Neural progenitor cell (in vitro differentiated cells): Measurements from ENCODE around the gene APEH. TPM values are rescaled to one million over a fixed set of nuclear protein-coding genes. Genes with fewer than 3 reads are reported as not detected.

Experiments used
- DNase-seq: peaks from one replicate; pipeline ENCODE4 v3.0.0-alpha.2; 2016; ENCODE audit warnings: low spot score
- H2AFZ ChIP-seq: fragments of 200-600 bp; sonication (generic); replicated peaks from 2 replicates; pipeline ENCODE4 v1.6.1; 2016; ENCODE audit warnings: antibody characterized with exemption
- H3F3A ChIP-seq: fragments of 200-600 bp; sonication (generic); 2 replicates; pipeline ENCODE4 v1.6.1; 2016; ENCODE audit warnings: antibody characterized with exemption, low read depth
- H3K27ac ChIP-seq: fragments of 200-600 bp; sonication (generic); 2 replicates; pipeline ENCODE4 v1.5.1; 2016; ENCODE audit warnings: mild to moderate bottlenecking
- H3K27me3 ChIP-seq: fragments of 200-600 bp; sonication (generic); 2 replicates; pipeline ENCODE4 v1.6.1; 2016; ENCODE audit warnings: mild to moderate bottlenecking, moderate library complexity
- H3K36me3 ChIP-seq: fragments of 200-600 bp; sonication (generic); 2 replicates; pipeline ENCODE4 v1.5.1; 2016
- H3K4me1 ChIP-seq: fragments of 200-600 bp; sonication (generic); 2 replicates; pipeline ENCODE4 v1.6.1; 2016; ENCODE audit warnings: mixed run types
- H3K4me2 ChIP-seq: fragments of 200-600 bp; sonication (generic); 2 replicates; pipeline ENCODE4 v1.6.1; 2016
- H3K4me3 ChIP-seq: fragments of 200-600 bp; sonication (generic); 2 replicates; pipeline ENCODE4 v1.5.1; 2016
- H3K79me2 ChIP-seq: fragments of 200-600 bp; sonication (generic); 2 replicates; pipeline ENCODE4 v1.6.1; 2016; ENCODE audit warnings: low read depth
- H3K9ac ChIP-seq: fragments of 200-600 bp; sonication (generic); 2 replicates; pipeline ENCODE4 v1.6.1; 2016
- H3K9me3 ChIP-seq: fragments of 200-600 bp; sonication (generic); 2 replicates; pipeline ENCODE4 v1.5.1; 2016; ENCODE audit warnings: low read depth
- H4K20me1 ChIP-seq: fragments of 200-600 bp; sonication (generic); 2 replicates; pipeline ENCODE4 v1.6.1; 2016; ENCODE audit warnings: low read depth
- H3K27ac Mint-ChIP-seq: 3 replicates; pipeline ENCODE4 v1.8.0; 2021; ENCODE audit warnings: mixed read lengths
- H3K27me3 Mint-ChIP-seq: 2 replicates; pipeline ENCODE4 v1.8.0; 2022; ENCODE audit warnings: low read depth, mild to moderate bottlenecking, inconsistent platforms, moderate library complexity, mixed read lengths; ENCODE audit not compliant: insufficient read depth
- H3K36me3 Mint-ChIP-seq: 3 replicates; pipeline ENCODE4 v1.8.0; 2021; ENCODE audit warnings: mixed read lengths
- H3K4me1 Mint-ChIP-seq: 3 replicates; pipeline ENCODE4 v1.8.0; 2021; ENCODE audit warnings: mixed read lengths
- H3K4me3 Mint-ChIP-seq: 3 replicates; pipeline ENCODE4 v1.8.0; 2021; ENCODE audit warnings: mild to moderate bottlenecking, moderate library complexity, mixed read lengths
- H3K9me3 Mint-ChIP-seq: 3 replicates; pipeline ENCODE4 v1.8.0; 2020; ENCODE audit warnings: mixed read lengths
- CTCF ChIP-seq: fragments of 200-600 bp; sonication (generic); IDR thresholded peaks from 2 replicates; pipeline ENCODE4 v1.5.1; 2017; ENCODE audit warnings: antibody characterized with exemption, mild to moderate bottlenecking
- EZH2 ChIP-seq: fragments of 200-600 bp; sonication (generic); IDR thresholded peaks from 2 replicates; pipeline ENCODE4 v1.6.1; 2017; ENCODE audit warnings: antibody characterized with exemption, mild to moderate bottlenecking, moderate library complexity
- EZH2phosphoT487 ChIP-seq: fragments of 200-600 bp; sonication (generic); IDR thresholded peaks from 2 replicates; pipeline ENCODE4 v1.6.1; 2017; ENCODE audit warnings: antibody characterized with exemption
- total RNA-seq: library from RNA; depleted of rRNA; stranded (reverse); fragments of >200 nt; gene quantifications from 2 replicates; pipeline ENCODE4 v1.2.3, GENCODE V29; 2015; ENCODE audit warnings: low replicate concordance

Gene APEH
- total RNA-seq, 1 donor from 2014 or later: 132 TPM

DNA sequence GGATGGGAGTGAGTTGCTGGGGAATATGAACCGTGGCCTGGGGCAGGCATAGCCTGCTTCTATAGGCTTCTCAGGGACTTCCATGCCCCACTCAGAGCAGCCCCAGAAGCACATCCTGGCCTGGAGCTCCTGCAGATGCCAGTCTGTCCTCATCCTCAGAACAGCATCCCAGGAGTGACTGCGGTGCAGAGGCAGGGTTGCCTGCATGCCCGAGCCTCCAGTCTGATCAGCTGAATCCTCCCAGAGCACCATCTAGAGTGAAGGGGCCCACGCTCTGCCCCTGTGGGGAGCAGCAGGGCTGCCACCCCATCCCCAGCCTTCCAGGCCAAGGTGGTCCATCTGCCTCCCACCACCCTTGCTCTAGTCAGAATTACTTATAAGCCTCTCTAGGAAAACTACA, 44.7 kb upstream of the APEH start:
- peaks cover 17% of the 10 kb centered on the region for H3K9me3 Mint-ChIP-seq
- Histone ChIP-seq H2AFZ (no peak overlapping the region), H3K27ac (no peak overlapping the region), H3F3A (no peaks in the 10 kb centered on the region), H3K4me2 (no peak overlapping the region), H3K36me3 (no peaks in the 10 kb centered on the region), H3K9me3 (no peaks in the 10 kb centered on the region), H3K4me1 (no peaks in the 10 kb centered on the region), H3K79me2 (no peaks in the 10 kb centered on the region), H4K20me1 (no peaks in the 10 kb centered on the region), H3K9ac (no peak overlapping the region), H3K27me3 (no peaks in the 10 kb centered on the region), H3K4me3 (no peak overlapping the region)
- H3K4me1 Mint-ChIP-seq: no peaks in the 10 kb centered on the region
- no peak for DNase-seq
- no peak overlapping the region for H3K27ac Mint-ChIP-seq
- H3K27me3 Mint-ChIP-seq: peaks cover 7% of the 10 kb centered on the region
- peaks cover 21% of the 10 kb centered on the region for H3K36me3 Mint-ChIP-seq
- no peak overlapping the region for H3K4me3 Mint-ChIP-seq
- TF ChIP-seq CTCF: no peak
- TF ChIP-seq EZH2phosphoT487: no peak
- TF ChIP-seq EZH2: no peak

DNA sequence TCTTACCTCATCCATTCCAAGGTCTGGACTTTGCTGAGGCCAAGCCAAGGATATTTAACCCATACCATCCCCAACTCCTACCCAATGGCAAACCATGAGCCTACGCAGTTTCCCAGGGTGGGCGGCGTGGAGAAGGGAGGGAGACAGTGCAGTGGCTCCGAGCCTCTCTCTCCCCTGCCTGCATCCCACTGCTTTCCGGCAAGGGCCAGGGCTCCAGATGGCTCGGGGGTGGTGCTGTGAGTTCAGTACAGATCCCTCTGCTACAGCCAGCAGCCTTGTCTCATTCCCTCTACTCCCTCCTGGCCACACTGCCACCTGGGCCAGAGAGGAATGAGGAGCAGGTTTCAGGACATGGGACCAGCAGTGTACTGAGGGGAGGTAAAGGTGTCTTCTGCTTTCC, 44.3 kb upstream of the APEH start:
- Histone ChIP-seq H3F3A (no peaks in the 10 kb centered on the region), H3K4me3 (no peak overlapping the region), H2AFZ (no peak overlapping the region), H3K27me3 (no peaks in the 10 kb centered on the region), H3K4me2 (no peak overlapping the region), H3K79me2 (no peaks in the 10 kb centered on the region), H3K9me3 (no peaks in the 10 kb centered on the region), H3K4me1 (no peaks in the 10 kb centered on the region), H3K36me3 (no peaks in the 10 kb centered on the region), H4K20me1 (no peaks in the 10 kb centered on the region), H3K9ac (no peak overlapping the region), H3K27ac (no peak overlapping the region)
- peaks cover 7% of the 10 kb centered on the region for H3K27me3 Mint-ChIP-seq
- no peak overlapping the region for H3K4me3 Mint-ChIP-seq
- DNase-seq: no peak
- TF ChIP-seq EZH2phosphoT487 (no peak), CTCF (no peak), EZH2 (no peak)
- H3K27ac Mint-ChIP-seq: no peak overlapping the region
- no peaks in the 10 kb centered on the region for H3K4me1 Mint-ChIP-seq
- peaks cover 21% of the 10 kb centered on the region for H3K36me3 Mint-ChIP-seq
- H3K9me3 Mint-ChIP-seq: peaks cover 17% of the 10 kb centered on the region

DNA sequence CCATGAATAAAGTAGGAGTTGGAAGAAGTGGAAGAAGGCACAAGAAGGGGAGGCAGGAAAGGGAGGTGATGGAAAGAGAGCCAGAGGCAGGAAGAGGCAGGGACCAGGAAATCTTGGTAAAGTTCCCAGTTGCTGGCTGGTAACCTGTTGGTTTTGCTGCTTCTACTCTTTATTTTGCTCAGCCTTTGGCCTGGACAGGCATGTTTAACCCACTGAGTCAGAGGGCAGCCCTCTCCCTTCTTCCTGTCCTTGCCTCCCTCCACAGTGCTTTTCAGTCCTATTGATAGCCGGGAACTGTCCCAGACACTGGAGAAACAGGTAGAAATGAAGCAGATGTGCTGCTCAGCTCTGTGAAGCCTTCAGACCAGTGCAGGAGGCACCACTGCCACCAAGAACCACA, 43.4 kb upstream of the APEH start:
- Histone ChIP-seq H3K4me1 (no peaks in the 10 kb centered on the region), H3K27ac (no peak overlapping the region), H2AFZ (no peak overlapping the region), H3K4me2 (no peak overlapping the region), H3K79me2 (no peaks in the 10 kb centered on the region), H3K9ac (no peak overlapping the region), H3K4me3 (no peak overlapping the region), H3K9me3 (no peaks in the 10 kb centered on the region), H3K36me3 (no peaks in the 10 kb centered on the region), H3K27me3 (no peaks in the 10 kb centered on the region), H4K20me1 (no peaks in the 10 kb centered on the region), H3F3A (no peaks in the 10 kb centered on the region)
- H3K27ac Mint-ChIP-seq: peak overlapping the region; percentile 1
- peaks cover 17% of the 10 kb centered on the region for H3K9me3 Mint-ChIP-seq
- H3K27me3 Mint-ChIP-seq: peaks cover 3% of the 10 kb centered on the region
- H3K4me3 Mint-ChIP-seq: no peak overlapping the region
- DNase-seq: no peak
- H3K36me3 Mint-ChIP-seq: peaks cover 15% of the 10 kb centered on the region
- TF ChIP-seq CTCF (no peak), EZH2 (no peak), EZH2phosphoT487 (no peak)
- no peaks in the 10 kb centered on the region for H3K4me1 Mint-ChIP-seq
